Fibroblast of mammary gland (primary cell): ENCODE measurements around the gene PTPRN2.

Source experiments
- DNase-seq: peaks from one replicate; pipeline ENCODE4 v3.0.0-alpha.2; 2010; ENCODE audit warnings: low read depth
- H3K4me3 ChIP-seq: 2 replicates; pipeline ENCODE4 v1.5.1; 2011; ENCODE audit warnings: low read depth, mild to moderate bottlenecking, low read length, moderate library complexity; ENCODE audit not compliant: control insufficient read depth
- CTCF ChIP-seq: conservative IDR thresholded peaks from 2 replicates; pipeline ENCODE4 v1.5.1; 2011; ENCODE audit warnings: low read depth, low read length, inconsistent platforms; ENCODE audit not compliant: control insufficient read depth, insufficient read depth

PTPRN2 gene

GRCh38 chr7:157633465-157634185 is 954.0 kb downstream of the PTPRN2 start:
- no peak for DNase-seq
- no peak for TF ChIP-seq CTCF
- no peak overlapping the region for H3K4me3 ChIP-seq

GRCh38 chr7:157630301-157630853 is 957.2 kb downstream of the PTPRN2 start:
- no peak overlapping the region for H3K4me3 ChIP-seq
- no peak for TF ChIP-seq CTCF
- DNase-seq, result no peak

GRCh38 chr7:157628456-157628855 is 959.2 kb downstream of the PTPRN2 start:
- no peak overlapping the region for H3K4me3 ChIP-seq
- TF ChIP-seq CTCF, result no peak
- no peak for DNase-seq

GRCh38 chr7:157627646-157628045 is 960.0 kb downstream of the PTPRN2 start:
- DNase-seq, result no peak
- no peak overlapping the region for H3K4me3 ChIP-seq
- no peak for TF ChIP-seq CTCF

- DNase-seq, result no peak
- TF ChIP-seq CTCF, result no peak
- H3K4me3 ChIP-seq, result no peak overlapping the region
These were observed 960.6 kb downstream of the PTPRN2 start for GRCh38 chr7:157627033-157627432.

GRCh38 chr7:157625973-157626742 is 961.5 kb downstream of the PTPRN2 start:
- H3K4me3 ChIP-seq, result no peak overlapping the region
- no peak for TF ChIP-seq CTCF
- no peak for DNase-seq
